HCT116 (cell line): Measurements from ENCODE around the gene KCNK10. TPM values are rescaled to one million over a fixed set of nuclear protein-coding genes. Genes with fewer than 3 reads are reported as not detected.

Experiments
- ATAC-seq: fragments of 200-7000 bp; cut with Tn5 transposase; 2 replicates; pipeline ENCODE4 v1.9.1; 2020; ENCODE audit warnings: mild to moderate bottlenecking, moderate library complexity
- BruUV-seq: library from RNA; stranded (reverse); fragments of 400-500 nt; replicated peaks from 2 replicates; lab custom pipeline; 2021; lab: Mats Ljungman, UMichigan
- CTCF ChIA-PET: fragments of 300-600 bp; sonication (Branson Sonifier 250); formaldehyde crosslinking; loops from one replicate; lab custom pipeline; 2021; ENCODE audit warnings: antibody characterized with exemption; lab: Charles Lee
- POLR2A ChIA-PET: fragments of 300-600, 350-600 bp; sonication (Branson Sonifier 250); formaldehyde crosslinking; loops from one replicate; lab custom pipeline; 2021; ENCODE audit warnings: antibody characterized with exemption; lab: Charles Lee
- RAD21 ChIA-PET, 2 experiments: fragments of 300-600 bp; sonication (Branson Sonifier 250); formaldehyde crosslinking; loops; one replicate each; lab custom pipeline; 2023; ENCODE audit warnings: low total read pairs in 2 of 2; ENCODE audit not compliant: uncharacterized antibody in 2 of 2, unreplicated experiment in 2 of 2, low non-redundant PET in 1 of 2; lab: Charles Lee
- DNase-seq: peaks from one replicate; pipeline ENCODE4 v3.0.0-alpha.2; 2010; ENCODE audit warnings: low read depth, low spot score
- H2AFZ ChIP-seq: fragments of 200-600 bp; shearing (Covaris generic), sonication (generic); 2 replicates; pipeline ENCODE4 v1.6.1; 2017; ENCODE audit warnings: low read depth, mixed run types, mixed read lengths, antibody characterized with exemption, low read length; ENCODE audit not compliant: poor library complexity, severe bottlenecking
- H3K27ac ChIP-seq: 2 replicates; pipeline ENCODE4 v1.5.1; 2012; ENCODE audit warnings: low read depth, low read length
- H3K27me3 ChIP-seq: fragments of 200-600 bp; sonication (generic); 2 replicates; pipeline ENCODE4 v1.6.1; 2016; ENCODE audit warnings: mixed run types, low read length, mixed read lengths; ENCODE audit not compliant: insufficient read depth
- H3K36me3 ChIP-seq, 2 experiments: fragments of 200-500 bp in 1 of 2; fragments of 200-600 bp in 1 of 2; sonication (Bioruptor generic) in 1 of 2; sonication (generic) in 1 of 2; 2 replicates each; pipeline versions ENCODE4 v1.5.1 to v1.6.1; 2014 to 2016; ENCODE audit warnings: low read length in 2 of 2, inconsistent platforms in 1 of 2, mixed read lengths in 1 of 2, mixed run types in 1 of 2; ENCODE audit not compliant: insufficient read depth in 2 of 2, control insufficient read depth in 1 of 2
- H3K4me1 ChIP-seq, 2 experiments: fragments of 200-600 bp in 1 of 2; sonication (generic) in 1 of 2; 2 replicates each; pipeline versions ENCODE4 v1.5.1 to v1.6.1; 2012 to 2017; ENCODE audit warnings: low read length in 2 of 2, inconsistent platforms in 1 of 2, mild to moderate bottlenecking in 1 of 2, mixed read lengths in 1 of 2, mixed run types in 1 of 2, moderate library complexity in 1 of 2; ENCODE audit not compliant: insufficient read depth in 2 of 2, control insufficient read depth in 1 of 2
- H3K4me2 ChIP-seq: fragments of 200-600 bp; sonication (generic); 2 replicates; pipeline ENCODE4 v1.6.1; 2017; ENCODE audit warnings: mixed run types, low read length, mixed read lengths
- H3K4me3 ChIP-seq, 2 experiments: fragments of 200-600 bp in 1 of 2; sonication (generic) in 1 of 2; replicated peaks in 1 of 2; 2 replicates each; pipeline ENCODE4 v1.5.1; 2011 to 2016; ENCODE audit warnings: low read length in 2 of 2, control low read depth in 1 of 2, low read depth in 1 of 2, mild to moderate bottlenecking in 1 of 2, mixed read lengths in 1 of 2, mixed run types in 1 of 2
- H3K79me2 ChIP-seq: fragments of 200-600 bp; sonication (generic); 2 replicates; pipeline ENCODE4 v1.6.1; 2017; ENCODE audit warnings: mild to moderate bottlenecking, mixed run types, low read length, moderate library complexity, mixed read lengths; ENCODE audit not compliant: insufficient read depth
- H3K9ac ChIP-seq: fragments of 200-600 bp; sonication (generic); 2 replicates; pipeline ENCODE4 v1.6.1; 2016; ENCODE audit warnings: low read length, mixed read lengths
- H3K9me2 ChIP-seq: fragments of 200-600 bp; sonication (generic), shearing (Covaris generic); 2 replicates; pipeline ENCODE4 v1.6.1; 2017; ENCODE audit warnings: mixed run types, mild to moderate bottlenecking, moderate library complexity; ENCODE audit not compliant: insufficient read depth
- H3K9me3 ChIP-seq, 2 experiments: fragments of 200-500 bp in 1 of 2; fragments of 200-600 bp in 1 of 2; sonication (Bioruptor generic) in 1 of 2; sonication (generic) in 1 of 2; 2 replicates each; pipeline ENCODE4 v1.6.1; 2014 to 2017; ENCODE audit warnings: low read length in 2 of 2, mixed read lengths in 2 of 2, inconsistent platforms in 1 of 2, low read depth in 1 of 2, mild to moderate bottlenecking in 1 of 2, mixed run types in 1 of 2, moderate library complexity in 1 of 2; ENCODE audit not compliant: control insufficient read depth in 1 of 2, insufficient read depth in 1 of 2
- H4K20me1 ChIP-seq: fragments of 200-600 bp; sonication (generic), shearing (Covaris generic); 2 replicates; pipeline ENCODE4 v1.6.1; 2017; ENCODE audit warnings: mixed run types, mild to moderate bottlenecking, moderate library complexity; ENCODE audit not compliant: insufficient read depth
- ATF3 ChIP-seq: IDR thresholded peaks from 2 replicates; pipeline ENCODE4 v1.6.1; 2012
- CBX3 ChIP-seq: IDR thresholded peaks from 2 replicates; pipeline ENCODE4 v1.6.1; 2012; ENCODE audit warnings: low read depth
- CEBPB ChIP-seq: IDR thresholded peaks from 2 replicates; pipeline ENCODE4 v1.6.1; 2012; ENCODE audit warnings: low read depth
- CTCF ChIP-seq, 3 experiments: fragments of 200-600 bp in 1 of 3; sonication (generic) in 1 of 3; IDR thresholded peaks in 2 of 3; conservative IDR thresholded peaks in 1 of 3; 2 replicates each; pipeline ENCODE4 v1.5.1; 2012 to 2017; ENCODE audit warnings: low read depth in 2 of 3, low read length in 2 of 3, antibody characterized with exemption in 1 of 3, borderline replicate concordance in 1 of 3, control low read depth in 1 of 3, mild to moderate bottlenecking in 1 of 3, mixed read lengths in 1 of 3, mixed run types in 1 of 3, moderate library complexity in 1 of 3; ENCODE audit not compliant: insufficient read depth in 1 of 3
- EZH2phosphoT487 ChIP-seq: fragments of 200-600 bp; IDR thresholded peaks from 2 replicates; pipeline ENCODE4 v1.6.1; 2018; ENCODE audit warnings: antibody characterized with exemption, borderline replicate concordance
- FOSL1 ChIP-seq: IDR thresholded peaks from 2 replicates; pipeline ENCODE4 v1.6.1; 2012; ENCODE audit warnings: low read depth
- MAX ChIP-seq: IDR thresholded peaks from 2 replicates; pipeline ENCODE4 v1.6.1; 2012
- POLR2A ChIP-seq: IDR thresholded peaks from 2 replicates; pipeline ENCODE4 v1.7.0; 2011; ENCODE audit warnings: borderline replicate concordance; ENCODE audit not compliant: insufficient read depth, insufficient read length; ENCODE audit errors: extremely low read depth
- REST ChIP-seq: IDR thresholded peaks from 2 replicates; pipeline ENCODE4 v1.6.1; 2012; ENCODE audit warnings: low read depth
- SIN3A ChIP-seq: IDR thresholded peaks from 2 replicates; pipeline ENCODE4 v1.6.1; 2012; ENCODE audit warnings: low read depth
- SP1 ChIP-seq: IDR thresholded peaks from 2 replicates; pipeline ENCODE4 v1.6.1; 2012; ENCODE audit warnings: low read depth
- SRF ChIP-seq: IDR thresholded peaks from 2 replicates; pipeline ENCODE4 v1.6.1; 2012; ENCODE audit warnings: low read depth
- TCF7L2 ChIP-seq: IDR thresholded peaks from 2 replicates; pipeline ENCODE4 v1.7.0; 2011; ENCODE audit warnings: borderline replicate concordance, inconsistent platforms; ENCODE audit not compliant: insufficient read depth, insufficient read length; ENCODE audit errors: extremely low read depth
- YY1 ChIP-seq: IDR thresholded peaks from 2 replicates; pipeline ENCODE4 v1.6.1; 2011; ENCODE audit warnings: low read length, low read depth, moderate library complexity, mild to moderate bottlenecking; ENCODE audit not compliant: insufficient replicate concordance; ENCODE audit errors: extremely low read depth
- ZFX ChIP-seq: fragments of 450-650 bp; IDR thresholded peaks from 2 replicates; pipeline ENCODE4 v1.6.1; 2017
- ZNF274 ChIP-seq: fragments of 200-500 bp; sonication (Bioruptor generic); IDR thresholded peaks from 2 replicates; pipeline ENCODE4 v1.6.1; 2014; ENCODE audit warnings: mild to moderate bottlenecking, low read depth, low read length, inconsistent platforms
- intact Hi-C: fragments of 100-400 bp; cut with micrococcal nuclease; formaldehyde crosslinking; loops from 2 replicates; pipeline ENCODE4 v1.10.0; 2022
- total RNA-seq: library from RNA; stranded (reverse); gene quantifications from one replicate; pipeline ENCODE4 v1.2.1, GENCODE V29; 2021; ENCODE audit not compliant: unreplicated experiment

The KCNK10 gene
- total RNA-seq, 1 experiment from 2014 or later: not detected

GRCh38 chr14:88324491-88324890 is 1.4 kb upstream of the KCNK10 start:
- no peak overlapping the region for H2AFZ ChIP-seq
- H3K27ac ChIP-seq: no peak overlapping the region
- ChIA-PET CTCF (no interaction called here), RAD21 (no interaction called here), POLR2A (no interaction called here)
- peaks cover 27% of the 10 kb centered on the region for H3K27me3 ChIP-seq
- ATAC-seq (no peak), DNase-seq (no peak)
- no TSS peak for BruUV-seq
- no peaks in the 10 kb centered on the region for H3K4me1 ChIP-seq
- no peaks in the 10 kb centered on the region for H4K20me1 ChIP-seq
- H3K9me2 ChIP-seq: no peaks in the 10 kb centered on the region
- H3K4me3 ChIP-seq: no peak overlapping the region
- H3K4me2 ChIP-seq: no peak overlapping the region
- H3K79me2 ChIP-seq: no peaks in the 10 kb centered on the region
- intact Hi-C loops: no loop called here
- no peaks in the 10 kb centered on the region for H3K36me3 ChIP-seq
- no peak overlapping the region for H3K9ac ChIP-seq
- H3K9me3 ChIP-seq: no peaks in the 10 kb centered on the region
- TF ChIP-seq CTCF (IDR thresholded peaks at IDR 0.05 in 2 of 3, conservative IDR thresholded peaks at IDR 0.05 in 1 of 3; ENCODE audit: borderline replicate concordance in 1 of 3, insufficient read depth in 1 of 3, low read depth in 2 of 3, low read length in 2 of 3) (no peak), POLR2A (no peak), CEBPB (no peak), TCF7L2 (no peak), FOSL1 (no peak), EZH2phosphoT487 (no peak), CBX3 (no peak), ZFX (no peak), REST (no peak), SIN3A (no peak), ZNF274 (no peak), SP1 (no peak), SRF (no peak), ATF3 (no peak), MAX (no peak), YY1 (no peak)
